Measurements from ENCODE around the gene GBGT1.

DNA sequence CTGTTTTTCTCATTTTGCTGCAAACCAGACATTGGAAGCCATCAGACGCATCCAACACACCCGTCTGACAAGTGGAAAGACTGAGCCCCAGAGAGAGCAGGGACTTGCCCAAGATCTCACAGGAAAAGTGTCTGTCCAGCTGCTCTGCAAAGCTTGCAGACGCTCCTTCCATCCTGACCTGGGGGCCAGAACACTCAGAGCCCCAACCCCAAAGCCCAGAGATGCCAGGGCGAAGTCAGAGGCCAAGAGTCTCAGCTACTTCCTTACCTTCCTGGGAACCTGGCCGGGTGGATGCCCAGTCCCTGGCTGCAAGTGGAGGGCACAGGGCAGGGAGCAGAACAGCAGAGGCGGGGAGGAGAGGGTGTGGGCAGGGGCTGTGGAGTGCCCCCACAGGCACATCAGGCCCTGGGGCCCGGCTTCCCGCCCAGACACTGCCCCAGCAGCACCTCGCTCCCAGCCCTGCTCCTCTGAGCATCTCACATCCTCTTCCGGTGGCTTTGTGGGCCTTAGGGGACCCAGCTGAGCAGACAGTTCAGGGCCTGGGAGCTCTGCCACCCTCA, 32.9 kb downstream of the GBGT1 start:
- TF ChIP-seq, protein P1, sequence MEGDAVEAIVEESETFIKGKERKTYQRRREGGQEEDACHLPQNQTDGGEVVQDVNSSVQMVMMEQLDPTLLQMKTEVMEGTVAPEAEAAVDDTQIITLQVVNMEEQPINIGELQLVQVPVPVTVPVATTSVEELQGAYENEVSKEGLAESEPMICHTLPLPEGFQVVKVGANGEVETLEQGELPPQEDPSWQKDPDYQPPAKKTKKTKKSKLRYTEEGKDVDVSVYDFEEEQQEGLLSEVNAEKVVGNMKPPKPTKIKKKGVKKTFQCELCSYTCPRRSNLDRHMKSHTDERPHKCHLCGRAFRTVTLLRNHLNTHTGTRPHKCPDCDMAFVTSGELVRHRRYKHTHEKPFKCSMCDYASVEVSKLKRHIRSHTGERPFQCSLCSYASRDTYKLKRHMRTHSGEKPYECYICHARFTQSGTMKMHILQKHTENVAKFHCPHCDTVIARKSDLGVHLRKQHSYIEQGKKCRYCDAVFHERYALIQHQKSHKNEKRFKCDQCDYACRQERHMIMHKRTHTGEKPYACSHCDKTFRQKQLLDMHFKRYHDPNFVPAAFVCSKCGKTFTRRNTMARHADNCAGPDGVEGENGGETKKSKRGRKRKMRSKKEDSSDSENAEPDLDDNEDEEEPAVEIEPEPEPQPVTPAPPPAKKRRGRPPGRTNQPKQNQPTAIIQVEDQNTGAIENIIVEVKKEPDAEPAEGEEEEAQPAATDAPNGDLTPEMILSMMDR (IDR thresholded peaks at IDR 0.05), result no peak
- TF ChIP-seq POLR2A (IDR thresholded peaks at IDR 0.05), result no peak

All from stomach (tissue), 4 donors.